Type B pancreatic cell (in vitro differentiated cells): ENCODE data around the gene RGMB. TPM values are rescaled to one million over a fixed set of nuclear protein-coding genes. Genes with fewer than 3 reads are reported as not detected.

Experiments
- DNase-seq: peaks from one replicate; pipeline ENCODE4 v3.0.0; 2021; ENCODE audit warnings: mixed read lengths; ENCODE audit not compliant: unreplicated experiment; ENCODE audit errors: extremely low spot score
- H3K27ac Mint-ChIP-seq: 2 replicates; pipeline ENCODE4 v1.8.0; 2021; ENCODE audit warnings: mild to moderate bottlenecking, mixed read lengths
- H3K27me3 Mint-ChIP-seq: 2 replicates; pipeline ENCODE4 v1.8.0; 2021; ENCODE audit warnings: mixed read lengths
- H3K36me3 Mint-ChIP-seq: 2 replicates; pipeline ENCODE4 v1.8.0; 2021; ENCODE audit warnings: mixed read lengths
- H3K4me1 Mint-ChIP-seq: one replicate; pipeline ENCODE4 v1.8.0; 2021; ENCODE audit warnings: mixed read lengths; ENCODE audit not compliant: unreplicated experiment
- H3K4me3 Mint-ChIP-seq: 2 replicates; pipeline ENCODE4 v1.8.0; 2021; ENCODE audit warnings: mild to moderate bottlenecking, mixed read lengths
- H3K9me3 Mint-ChIP-seq: 2 replicates; pipeline ENCODE4 v1.8.0; 2021; ENCODE audit warnings: mixed read lengths
- total RNA-seq: library from RNA; stranded (reverse); gene quantifications from 2 replicates; pipeline ENCODE4 v1.2.1, GENCODE V29; 2021; ENCODE audit warnings: low replicate concordance
- TF ChIP-seq, protein P1 (sequence below): fragments of 200-600 bp; sonication (generic); conservative IDR thresholded peaks from 2 replicates; pipeline ENCODE4 v1.5.0; 2021; ENCODE audit warnings: antibody characterized with exemption, mild to moderate bottlenecking

Gene RGMB
- total RNA-seq, 1 donor from 2014 or later: 36.5 TPM

DNA sequence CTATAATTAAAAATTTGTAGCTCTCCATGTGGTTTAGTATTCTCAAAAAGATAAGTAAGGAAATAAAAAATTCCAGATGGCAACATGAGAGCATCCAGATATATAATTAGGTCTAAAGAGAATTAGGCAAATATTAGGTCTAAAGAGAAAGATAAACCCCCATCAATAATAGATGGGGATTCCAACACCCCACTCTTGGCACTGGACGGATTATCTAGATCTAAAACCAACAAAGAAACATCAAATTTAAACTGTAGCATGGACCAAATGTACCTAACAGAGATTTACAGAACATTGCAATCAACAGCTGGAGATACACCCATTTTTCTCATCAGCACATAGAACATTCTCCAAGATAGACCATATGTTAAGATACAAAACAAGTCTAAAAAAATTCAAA, 31.6 kb downstream of the RGMB start:
- Mint-ChIP-seq H3K4me1 (no peaks in the 10 kb centered on the region), H3K27me3 (no peaks in the 10 kb centered on the region), H3K27ac (no peak overlapping the region), H3K36me3 (peaks cover 6% of the 10 kb centered on the region), H3K9me3 (peaks cover 9% of the 10 kb centered on the region), H3K4me3 (no peak overlapping the region)
- TF ChIP-seq, protein P1, sequence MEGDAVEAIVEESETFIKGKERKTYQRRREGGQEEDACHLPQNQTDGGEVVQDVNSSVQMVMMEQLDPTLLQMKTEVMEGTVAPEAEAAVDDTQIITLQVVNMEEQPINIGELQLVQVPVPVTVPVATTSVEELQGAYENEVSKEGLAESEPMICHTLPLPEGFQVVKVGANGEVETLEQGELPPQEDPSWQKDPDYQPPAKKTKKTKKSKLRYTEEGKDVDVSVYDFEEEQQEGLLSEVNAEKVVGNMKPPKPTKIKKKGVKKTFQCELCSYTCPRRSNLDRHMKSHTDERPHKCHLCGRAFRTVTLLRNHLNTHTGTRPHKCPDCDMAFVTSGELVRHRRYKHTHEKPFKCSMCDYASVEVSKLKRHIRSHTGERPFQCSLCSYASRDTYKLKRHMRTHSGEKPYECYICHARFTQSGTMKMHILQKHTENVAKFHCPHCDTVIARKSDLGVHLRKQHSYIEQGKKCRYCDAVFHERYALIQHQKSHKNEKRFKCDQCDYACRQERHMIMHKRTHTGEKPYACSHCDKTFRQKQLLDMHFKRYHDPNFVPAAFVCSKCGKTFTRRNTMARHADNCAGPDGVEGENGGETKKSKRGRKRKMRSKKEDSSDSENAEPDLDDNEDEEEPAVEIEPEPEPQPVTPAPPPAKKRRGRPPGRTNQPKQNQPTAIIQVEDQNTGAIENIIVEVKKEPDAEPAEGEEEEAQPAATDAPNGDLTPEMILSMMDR: no peak
- DNase-seq: no peak

DNA sequence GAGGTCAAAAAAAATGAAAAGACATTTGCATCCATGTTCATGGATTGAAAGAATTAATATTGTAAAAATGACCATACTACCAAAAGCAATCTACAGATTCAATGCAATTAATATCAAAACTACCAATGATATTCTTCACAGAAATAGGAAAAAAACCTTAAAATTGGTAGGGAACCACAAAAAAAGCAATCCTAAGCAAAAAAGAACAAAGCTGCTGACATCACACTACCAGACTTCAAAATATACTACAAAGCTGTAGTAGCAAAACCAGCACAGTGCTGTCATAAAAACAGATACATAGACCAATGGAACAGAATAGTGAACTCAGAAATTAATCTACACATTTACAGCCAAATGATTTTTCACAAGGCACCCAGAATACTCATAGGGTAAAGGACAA, 34.3 kb downstream of the RGMB start:
- no peak overlapping the region for H3K27ac Mint-ChIP-seq
- TF ChIP-seq, protein P1: no peak

DNA sequence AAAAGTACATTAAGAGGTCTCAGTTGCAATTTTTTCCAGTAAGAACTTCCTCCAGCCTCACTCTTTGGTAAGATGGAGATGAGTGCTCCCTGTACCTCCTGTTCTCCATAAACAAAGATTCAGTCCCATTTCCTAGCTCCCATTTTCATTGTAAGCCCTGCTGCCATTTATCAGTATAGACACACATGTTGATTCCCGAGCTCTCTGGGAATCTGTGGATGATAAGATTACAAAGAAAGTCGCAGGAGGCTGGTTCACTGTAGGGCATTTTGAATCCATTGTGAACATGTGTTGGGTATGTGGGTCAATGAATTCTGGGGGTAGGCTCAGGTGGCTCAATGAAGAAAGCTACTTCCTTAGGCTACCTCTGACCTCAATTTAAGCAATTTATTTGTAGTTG, 36.7 kb downstream of the RGMB start:
- Mint-ChIP-seq H3K27ac (no peak overlapping the region), H3K36me3 (peaks cover 6% of the 10 kb centered on the region), H3K27me3 (no peaks in the 10 kb centered on the region), H3K4me3 (no peak overlapping the region), H3K9me3 (peaks cover 9% of the 10 kb centered on the region), H3K4me1 (no peaks in the 10 kb centered on the region)
- TF ChIP-seq, protein P1: no peak
- DNase-seq: no peak

More for the DNA sequence above, 34.3 kb downstream of the RGMB start:
- peaks cover 9% of the 10 kb centered on the region for H3K9me3 Mint-ChIP-seq
- no peak for DNase-seq
- no peak overlapping the region for H3K4me3 Mint-ChIP-seq
- H3K27me3 Mint-ChIP-seq: no peaks in the 10 kb centered on the region
- H3K4me1 Mint-ChIP-seq: no peaks in the 10 kb centered on the region
- peaks cover 6% of the 10 kb centered on the region for H3K36me3 Mint-ChIP-seq

DNA sequence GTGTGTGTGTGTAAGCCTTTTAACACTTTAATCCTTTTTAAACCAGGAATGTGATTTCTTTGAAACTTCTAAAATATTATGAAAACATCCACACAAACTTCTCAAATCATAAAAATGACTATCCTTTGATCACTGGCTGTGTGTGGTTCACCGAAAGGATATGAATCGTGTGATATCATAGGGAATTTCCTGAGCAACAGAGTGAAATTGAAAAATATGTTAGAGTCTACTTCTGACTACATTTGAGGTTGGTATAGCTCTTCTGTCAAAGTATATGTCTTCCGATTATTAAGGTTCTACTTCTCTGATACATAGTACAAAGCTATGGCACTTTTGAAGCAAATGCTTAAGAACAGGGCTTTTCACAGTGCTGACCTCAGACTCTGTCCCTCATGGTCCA, 40.3 kb downstream of the RGMB start:
- H3K4me1 Mint-ChIP-seq: no peaks in the 10 kb centered on the region
- H3K27me3 Mint-ChIP-seq: no peaks in the 10 kb centered on the region
- DNase-seq: no peak
- TF ChIP-seq, protein P1: no peak
- H3K4me3 Mint-ChIP-seq: no peak overlapping the region
- H3K27ac Mint-ChIP-seq: no peak overlapping the region
- H3K36me3 Mint-ChIP-seq: no peaks in the 10 kb centered on the region
- peaks cover 3% of the 10 kb centered on the region for H3K9me3 Mint-ChIP-seq

DNA sequence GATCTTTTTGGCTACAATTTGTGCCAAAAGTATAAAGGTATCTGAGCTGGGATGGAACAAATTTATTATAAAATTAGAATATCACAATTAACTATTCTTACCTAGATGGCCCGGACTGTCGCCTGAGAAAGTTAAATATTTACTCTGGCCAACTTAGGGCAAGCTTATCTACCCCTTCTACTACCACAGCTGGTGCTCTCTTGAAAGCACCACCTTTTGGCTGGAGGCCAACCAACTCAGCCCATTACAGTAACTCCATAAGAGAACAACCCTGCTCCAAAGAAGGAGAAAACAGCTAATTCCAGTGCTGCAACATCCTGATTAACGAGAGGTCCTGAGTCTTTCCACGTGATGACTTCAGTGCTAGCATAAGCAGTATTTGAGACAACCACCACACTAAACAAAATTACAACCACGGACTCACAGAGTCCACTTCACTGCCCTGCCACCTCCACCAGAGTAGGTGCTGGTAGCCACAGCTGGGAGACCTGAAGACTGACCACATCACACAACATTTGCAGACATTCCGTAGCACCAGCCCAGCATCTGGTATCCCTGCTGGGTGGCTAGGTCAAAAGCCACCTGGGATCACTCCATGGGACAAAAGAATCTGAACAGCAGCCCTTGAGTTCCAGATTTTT, 43.2 kb downstream of the RGMB start:
- Mint-ChIP-seq H3K27ac (no peak overlapping the region), H3K4me1 (no peaks in the 10 kb centered on the region), H3K4me3 (no peak overlapping the region), H3K9me3 (no peaks in the 10 kb centered on the region), H3K27me3 (no peaks in the 10 kb centered on the region), H3K36me3 (no peaks in the 10 kb centered on the region)
- DNase-seq: no peak
- TF ChIP-seq, protein P1: no peak
